ENCODE results near the gene PLN.

PLN gene

DNA sequence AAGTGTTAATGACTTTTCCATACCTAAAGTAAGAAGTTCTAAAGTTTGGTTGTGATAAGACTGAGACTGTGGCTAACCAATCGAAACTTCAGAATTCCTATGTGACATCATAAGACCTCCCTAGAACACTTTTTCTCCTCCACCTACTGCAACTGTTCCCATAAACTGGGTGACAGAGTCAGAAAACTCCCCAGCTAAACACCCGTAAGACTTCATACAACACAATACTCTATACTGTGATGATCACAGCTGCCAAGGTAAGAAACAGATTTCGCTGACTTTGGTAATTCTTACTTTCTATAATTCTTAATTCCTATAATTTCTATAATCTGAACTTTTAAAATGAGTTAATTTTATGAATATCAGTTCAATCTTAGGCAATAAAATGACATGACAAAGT, at the start of gene PLN:
Gene PLN, plus strand, starts transcription at position 161 of the 400 bp plus-strand sequence. CDS start 10,626 bp downstream, outside the sequence.
- DNase-seq: no peak

- no peak for DNase-seq
Measured at GRCh38 chr6:118500130-118501015, 47.7 kb upstream of the PLN start.

- no peak for DNase-seq
Measured at GRCh38 chr6:118501099-118501498, 47.0 kb upstream of the PLN start.

GRCh38 chr6:118501765-118502164, 46.3 kb upstream of the PLN start:
- no peak for DNase-seq

- no peak for DNase-seq
Measured at GRCh38 chr6:118502169-118502568, 45.9 kb upstream of the PLN start.

DNA sequence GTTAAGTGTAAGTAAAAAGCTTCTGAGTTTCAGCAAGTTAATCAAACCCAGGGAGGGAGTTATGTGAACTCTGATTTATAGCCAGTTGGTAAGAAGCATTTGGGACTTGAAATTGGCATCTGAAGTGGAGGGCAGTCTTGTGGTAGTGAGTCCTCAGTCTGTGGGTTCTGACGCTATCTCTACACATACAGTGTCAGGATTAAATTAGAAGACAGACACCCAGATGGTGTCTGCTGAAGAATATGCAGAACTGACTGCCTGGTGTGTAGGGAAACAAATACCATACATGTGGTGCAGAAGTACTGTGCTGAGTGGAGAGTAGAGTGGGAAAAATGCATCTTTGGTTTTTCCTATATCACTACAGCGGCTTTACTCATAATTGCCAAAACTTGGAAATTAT, 43.5 kb upstream of the PLN start:
- no peak for DNase-seq

DNA sequence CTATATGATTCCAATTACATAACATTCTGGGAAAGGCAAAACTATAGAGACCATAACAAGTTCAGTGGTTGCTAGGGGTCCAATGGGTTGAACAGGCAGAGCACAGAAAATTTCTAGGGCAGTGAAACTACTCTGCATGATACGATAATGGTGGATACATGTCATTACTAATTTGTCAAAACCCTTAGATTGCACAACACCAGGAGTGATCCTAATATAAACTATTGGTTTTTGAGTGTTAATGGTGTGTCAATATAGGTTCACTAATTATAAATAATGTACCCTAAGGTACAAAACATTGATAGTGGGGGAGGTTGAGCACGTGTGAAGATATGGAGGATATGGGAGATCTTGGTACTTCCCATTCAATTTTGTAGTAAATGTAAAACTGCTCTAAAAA, 42.4 kb upstream of the PLN start:
- DNase-seq: no peak

GRCh38 chr6:118506071-118506638, 41.9 kb upstream of the PLN start:
- DNase-seq: no peak

GRCh38 chr6:118507636-118508035, 40.5 kb upstream of the PLN start:
- no peak for DNase-seq

GRCh38 chr6:118509009-118509617, 39.0 kb upstream of the PLN start:
- no peak for DNase-seq

- no peak for DNase-seq
Measured at GRCh38 chr6:118511930-118512715, 36.0 kb upstream of the PLN start.

GRCh38 chr6:118514689-118515088, 33.4 kb upstream of the PLN start:
- no peak for DNase-seq

DNA sequence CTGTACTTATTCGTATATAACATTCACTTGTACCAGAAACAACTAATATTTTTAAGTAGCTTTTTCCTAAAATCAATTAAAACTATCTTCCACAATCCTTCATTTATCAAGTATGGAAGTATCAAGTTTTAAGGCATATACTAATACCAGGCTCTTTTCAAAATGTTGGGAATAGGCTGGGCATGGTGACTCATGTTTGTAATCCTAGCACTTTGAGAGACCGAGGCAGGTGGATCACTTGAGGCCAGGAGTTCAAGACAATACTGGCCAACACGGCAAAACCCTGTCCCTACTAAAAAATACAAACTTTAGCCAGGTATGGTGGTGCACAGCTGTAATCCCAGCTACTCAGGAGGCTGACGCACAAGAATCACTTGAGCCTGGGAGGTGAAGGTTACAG, 25.7 kb upstream of the PLN start:
- DNase-seq: no peak

GRCh38 chr6:118523216-118523615, 24.9 kb upstream of the PLN start:
- no peak for DNase-seq

DNA sequence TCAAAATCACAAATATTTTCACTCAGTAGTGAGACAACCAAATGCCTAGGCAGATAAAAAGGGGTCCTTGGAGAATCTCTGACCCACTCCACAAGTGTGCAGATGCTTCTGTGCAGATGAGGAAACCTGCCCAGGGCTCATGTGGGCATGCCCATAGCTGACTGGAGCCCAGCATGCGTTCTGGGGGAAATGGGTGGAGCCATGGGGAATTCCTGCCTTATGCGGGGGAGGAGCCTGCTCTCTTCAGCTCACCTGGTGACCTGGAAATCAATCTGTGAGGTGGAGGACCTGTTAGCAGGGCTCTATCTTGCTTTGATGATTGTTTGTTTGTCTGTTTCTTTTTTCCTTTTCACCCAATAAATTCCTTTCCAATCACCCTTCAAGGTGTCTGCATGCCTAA, 23.4 kb upstream of the PLN start:
- no peak for DNase-seq

DNA sequence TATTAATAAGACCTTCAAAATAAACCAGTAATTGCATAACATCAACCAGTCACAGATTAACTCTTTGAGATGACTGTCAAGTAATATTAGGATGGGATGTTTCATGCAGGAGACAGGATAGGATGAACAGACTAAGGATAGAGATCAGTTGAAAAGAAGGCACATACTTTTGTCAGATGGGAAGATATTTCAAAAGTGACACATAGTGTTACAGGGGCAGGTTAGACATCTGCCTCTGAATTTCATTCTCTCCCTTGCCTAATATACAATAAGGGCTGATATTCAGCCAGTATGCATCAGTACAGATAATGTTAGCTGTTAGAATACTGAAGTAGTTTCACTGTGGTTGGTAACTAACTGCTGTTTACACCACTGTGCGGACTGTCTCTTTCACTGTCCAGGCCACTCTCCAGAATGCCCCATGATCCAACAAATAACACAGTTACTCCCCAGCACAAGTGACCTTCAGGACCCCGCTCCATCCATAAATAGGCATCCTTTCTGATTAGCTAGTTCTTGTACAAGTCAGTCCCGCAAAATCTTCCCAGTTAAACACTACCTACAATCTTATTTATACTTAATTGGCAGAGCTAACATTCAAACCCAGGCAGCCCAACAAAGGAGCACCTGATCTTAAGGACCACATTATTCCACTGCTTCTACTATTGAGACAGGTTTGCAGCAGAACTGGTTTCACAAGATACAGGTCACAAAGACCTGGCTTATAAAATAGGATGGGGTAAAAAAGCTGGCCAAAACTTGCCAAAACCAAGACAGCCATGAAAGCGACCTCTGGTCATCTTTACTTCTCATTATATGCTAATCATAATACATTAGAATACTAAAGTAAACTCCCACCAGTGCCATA, 21.9 kb upstream of the PLN start:
- no peak for DNase-seq

- no peak for DNase-seq
Measured at GRCh38 chr6:118528129-118528528, 20.0 kb upstream of the PLN start.

DNA sequence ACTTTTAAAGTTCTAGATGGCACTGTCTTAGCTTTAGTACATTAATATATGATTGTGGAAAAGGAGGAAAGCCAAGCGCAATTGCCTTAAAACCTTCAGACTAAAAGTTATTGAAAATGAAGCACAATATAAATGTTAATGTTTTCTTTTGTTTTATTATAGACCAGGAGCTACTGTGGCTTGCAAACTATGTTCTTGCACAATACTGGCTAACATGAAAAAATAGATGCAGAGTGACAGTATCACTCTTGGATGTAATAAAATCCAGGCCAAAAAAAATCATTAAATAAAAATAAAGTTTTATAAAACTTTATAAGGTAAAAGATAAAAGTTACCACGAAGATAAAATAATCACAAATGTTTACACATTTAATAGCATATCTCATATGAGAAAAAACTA, 18.3 kb upstream of the PLN start:
- DNase-seq: no peak

DNA sequence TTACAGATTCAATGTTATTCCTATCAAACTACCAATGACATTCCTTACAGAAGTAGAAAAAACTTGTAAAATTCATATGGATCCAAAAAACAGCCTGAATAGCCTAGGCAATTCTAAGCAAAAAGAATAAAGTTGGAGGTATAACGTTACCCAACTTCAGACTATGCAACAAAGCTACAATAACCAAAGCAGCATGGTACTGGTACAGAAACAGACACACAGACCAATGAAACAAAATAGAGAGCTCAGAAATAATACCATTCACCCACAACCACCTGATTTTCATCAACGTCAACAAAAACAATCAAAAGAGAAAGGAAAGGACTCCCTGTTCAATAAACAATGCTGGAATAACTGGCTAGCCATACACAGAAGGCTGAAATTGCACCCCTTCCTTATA, 17.2 kb upstream of the PLN start:
- DNase-seq: no peak

GRCh38 chr6:118535176-118535844, 12.8 kb upstream of the PLN start:
- no peak for DNase-seq

DNA sequence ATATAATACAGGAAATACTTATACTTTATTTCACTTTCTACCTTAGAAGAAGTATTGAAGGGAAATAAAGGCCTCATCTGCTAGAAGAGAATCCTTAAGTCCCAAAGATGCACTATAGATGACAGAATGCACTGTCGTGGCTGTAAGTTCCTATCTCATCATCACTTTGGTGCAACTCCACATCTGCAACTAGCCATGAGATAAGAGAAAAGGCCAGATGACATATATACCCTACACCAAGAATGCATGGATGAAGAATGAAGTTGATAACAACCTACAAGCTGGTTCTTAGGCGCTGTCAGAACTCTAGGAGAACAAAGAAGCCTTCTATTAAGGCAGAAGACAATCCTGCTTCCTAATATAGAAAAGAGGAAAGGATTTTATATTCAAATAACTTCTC, 11.6 kb upstream of the PLN start:
- DNase-seq: no peak

- no peak for DNase-seq
Measured at GRCh38 chr6:118537574-118537973, 10.5 kb upstream of the PLN start.
